KMS-11 (cell line): ENCODE data around the gene FSD2.

ENCODE experiments used
- H2AFZ ChIP-seq: fragments of 200-600 bp; sonication (generic); 2 replicates; pipeline ENCODE4 v1.6.1; 2016; ENCODE audit warnings: antibody characterized with exemption, mixed run types, low read depth
- H3K27ac ChIP-seq: fragments of 200-600 bp; sonication (generic); 2 replicates; pipeline ENCODE4 v1.6.1; 2016; ENCODE audit warnings: mild to moderate bottlenecking, mixed run types
- H3K27me3 ChIP-seq: fragments of 200-600 bp; sonication (generic); 2 replicates; pipeline ENCODE4 v1.6.1; 2017; ENCODE audit warnings: mild to moderate bottlenecking, low read depth, mixed run types, moderate library complexity; ENCODE audit not compliant: insufficient read depth
- H3K36me3 ChIP-seq: fragments of 200-600 bp; sonication (generic); 2 replicates; pipeline ENCODE4 v1.6.1; 2017; ENCODE audit warnings: mild to moderate bottlenecking, mixed run types; ENCODE audit not compliant: insufficient read depth
- H3K4me1 ChIP-seq: fragments of 200-600 bp; sonication (generic); 2 replicates; pipeline ENCODE4 v1.6.1; 2016; ENCODE audit warnings: mild to moderate bottlenecking, low read depth, mixed run types; ENCODE audit not compliant: poor library complexity, severe bottlenecking
- H3K4me2 ChIP-seq: fragments of 200-600 bp; sonication (generic); 2 replicates; pipeline ENCODE4 v1.7.0; 2016; ENCODE audit warnings: mild to moderate bottlenecking, mixed run types
- H3K4me3 ChIP-seq: fragments of 200-600 bp; sonication (generic); IDR thresholded peaks from 2 replicates; pipeline ENCODE4 v1.6.1; 2017; ENCODE audit warnings: low read depth, low read length, mixed read lengths; ENCODE audit not compliant: insufficient read depth
- H3K79me2 ChIP-seq: fragments of 200-600 bp; sonication (generic); 2 replicates; pipeline ENCODE4 v1.6.1; 2016; ENCODE audit warnings: low read depth, mixed run types; ENCODE audit not compliant: insufficient read depth
- H3K9ac ChIP-seq: fragments of 200-600 bp; sonication (generic); 2 replicates; pipeline ENCODE4 v1.6.1; 2016; ENCODE audit warnings: mild to moderate bottlenecking, mixed run types
- H4K20me1 ChIP-seq: fragments of 200-600 bp; sonication (generic); 2 replicates; pipeline ENCODE4 v1.6.1; 2016; ENCODE audit warnings: mild to moderate bottlenecking, mixed run types; ENCODE audit not compliant: insufficient read depth
- TF ChIP-seq, protein P1 (sequence below): fragments of 200-600 bp; sonication (generic); conservative IDR thresholded peaks from 2 replicates; pipeline ENCODE4 v1.6.1; 2017; ENCODE audit warnings: low read depth, mild to moderate bottlenecking, antibody characterized with exemption, low read length, moderate library complexity, mixed read lengths

The FSD2 gene

DNA sequence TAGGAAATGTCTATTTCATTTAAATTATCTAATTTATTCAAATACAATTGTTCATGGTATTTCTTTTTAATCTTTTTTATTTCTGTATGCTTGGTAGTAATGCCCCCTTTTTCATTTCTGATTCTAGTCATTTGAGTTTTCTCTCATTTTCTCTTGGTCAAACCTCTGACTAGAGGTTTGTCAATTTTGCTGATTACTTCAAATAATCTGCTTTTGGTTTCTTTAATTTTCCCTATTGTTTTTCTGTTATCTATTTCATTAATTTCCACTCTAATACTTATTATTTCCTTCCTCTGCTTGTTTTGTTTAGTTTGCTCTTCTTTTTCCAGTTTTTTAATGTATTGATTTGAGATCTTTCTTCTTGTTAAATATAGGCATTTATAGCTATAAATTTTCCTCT is 12.1 kb downstream of the FSD2 start:
- TF ChIP-seq, protein P1, sequence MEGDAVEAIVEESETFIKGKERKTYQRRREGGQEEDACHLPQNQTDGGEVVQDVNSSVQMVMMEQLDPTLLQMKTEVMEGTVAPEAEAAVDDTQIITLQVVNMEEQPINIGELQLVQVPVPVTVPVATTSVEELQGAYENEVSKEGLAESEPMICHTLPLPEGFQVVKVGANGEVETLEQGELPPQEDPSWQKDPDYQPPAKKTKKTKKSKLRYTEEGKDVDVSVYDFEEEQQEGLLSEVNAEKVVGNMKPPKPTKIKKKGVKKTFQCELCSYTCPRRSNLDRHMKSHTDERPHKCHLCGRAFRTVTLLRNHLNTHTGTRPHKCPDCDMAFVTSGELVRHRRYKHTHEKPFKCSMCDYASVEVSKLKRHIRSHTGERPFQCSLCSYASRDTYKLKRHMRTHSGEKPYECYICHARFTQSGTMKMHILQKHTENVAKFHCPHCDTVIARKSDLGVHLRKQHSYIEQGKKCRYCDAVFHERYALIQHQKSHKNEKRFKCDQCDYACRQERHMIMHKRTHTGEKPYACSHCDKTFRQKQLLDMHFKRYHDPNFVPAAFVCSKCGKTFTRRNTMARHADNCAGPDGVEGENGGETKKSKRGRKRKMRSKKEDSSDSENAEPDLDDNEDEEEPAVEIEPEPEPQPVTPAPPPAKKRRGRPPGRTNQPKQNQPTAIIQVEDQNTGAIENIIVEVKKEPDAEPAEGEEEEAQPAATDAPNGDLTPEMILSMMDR = no peak
- no peak overlapping the region for H2AFZ ChIP-seq
- H3K4me3 ChIP-seq = no peak overlapping the region
- H3K79me2 ChIP-seq = no peaks in the 10 kb centered on the region
- H3K36me3 ChIP-seq = no peaks in the 10 kb centered on the region
- no peaks in the 10 kb centered on the region for H3K4me1 ChIP-seq
- H3K4me2 ChIP-seq = no peak overlapping the region
- H4K20me1 ChIP-seq = no peaks in the 10 kb centered on the region
- no peak overlapping the region for H3K27ac ChIP-seq
- no peaks in the 10 kb centered on the region for H3K27me3 ChIP-seq
- no peak overlapping the region for H3K9ac ChIP-seq

DNA sequence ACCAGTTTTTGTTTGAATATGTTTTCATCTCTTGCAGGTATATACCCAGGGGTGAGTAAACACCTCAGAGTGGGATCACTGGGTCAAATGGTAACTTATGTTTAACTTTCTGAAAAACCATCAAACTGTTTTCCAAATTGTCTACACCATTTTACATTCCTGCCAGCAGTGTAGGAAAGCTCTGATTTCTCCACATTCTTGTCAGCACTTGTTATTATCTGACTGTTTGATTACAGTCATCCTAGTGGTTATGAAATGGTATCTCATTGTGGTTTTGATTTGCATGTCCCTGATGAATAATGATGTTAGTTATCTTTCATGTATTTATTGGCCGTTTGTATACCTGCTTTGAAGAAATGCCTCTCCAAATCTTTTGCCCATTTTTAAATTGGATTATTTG is 13.8 kb downstream of the FSD2 start:
- Histone ChIP-seq H3K4me2 (no peak overlapping the region), H3K27me3 (no peaks in the 10 kb centered on the region), H2AFZ (no peak overlapping the region), H4K20me1 (no peaks in the 10 kb centered on the region), H3K4me3 (no peak overlapping the region), H3K36me3 (no peaks in the 10 kb centered on the region), H3K79me2 (no peaks in the 10 kb centered on the region), H3K4me1 (no peaks in the 10 kb centered on the region), H3K27ac (no peak overlapping the region), H3K9ac (no peak overlapping the region)
- TF ChIP-seq, protein P1 = no peak

DNA sequence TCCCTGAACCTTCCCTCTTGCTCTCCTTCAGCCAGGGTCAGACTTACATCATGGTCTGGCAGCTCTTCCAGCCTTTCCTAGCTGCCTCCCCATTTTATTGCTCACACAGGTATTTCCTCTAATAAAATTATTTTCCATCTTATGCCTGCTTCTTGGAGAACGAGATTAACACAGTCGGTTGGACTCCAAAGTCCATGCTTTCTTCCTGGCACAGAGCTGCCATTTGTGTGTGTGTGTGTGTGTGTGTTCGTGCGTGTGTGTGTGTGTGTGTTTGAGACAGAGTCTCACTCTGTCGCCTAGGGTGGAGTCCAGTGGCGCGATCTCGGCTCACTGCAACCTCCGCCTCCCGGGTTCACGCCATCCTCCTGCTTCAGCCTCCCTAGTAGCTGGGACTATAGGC is 15.5 kb downstream of the FSD2 start:
- H4K20me1 ChIP-seq = no peaks in the 10 kb centered on the region
- no peaks in the 10 kb centered on the region for H3K36me3 ChIP-seq
- no peaks in the 10 kb centered on the region for H3K27me3 ChIP-seq
- no peaks in the 10 kb centered on the region for H3K4me1 ChIP-seq
- H3K9ac ChIP-seq = no peak overlapping the region
- H3K4me2 ChIP-seq = no peak overlapping the region
- H3K4me3 ChIP-seq = no peak overlapping the region
- H3K27ac ChIP-seq = no peak overlapping the region
- H2AFZ ChIP-seq = no peak overlapping the region
- no peaks in the 10 kb centered on the region for H3K79me2 ChIP-seq
- TF ChIP-seq, protein P1 = no peak

DNA sequence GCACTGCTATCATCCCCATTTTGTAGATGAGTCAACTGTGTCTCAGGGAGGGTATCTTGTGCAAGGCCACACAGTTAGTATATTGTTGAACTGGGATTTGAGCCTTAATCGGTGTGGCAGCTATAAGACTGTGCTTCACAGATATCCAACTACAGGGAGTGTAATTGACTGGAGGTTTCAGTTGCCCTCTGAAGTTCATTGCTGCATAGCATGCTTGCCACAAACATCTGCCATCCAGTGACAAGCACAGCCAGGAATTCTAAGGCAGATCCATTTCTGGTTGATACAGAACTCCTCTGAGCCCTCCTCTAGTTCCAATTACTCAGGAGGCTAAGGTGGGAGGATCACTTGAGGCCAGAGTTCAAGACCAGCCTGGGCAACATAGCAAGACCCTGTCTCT is 16.4 kb downstream of the FSD2 start:
- H3K27me3 ChIP-seq = no peaks in the 10 kb centered on the region
- H3K4me3 ChIP-seq = no peak overlapping the region
- H3K4me2 ChIP-seq = no peak overlapping the region
- TF ChIP-seq, protein P1 = no peak
- H3K4me1 ChIP-seq = no peaks in the 10 kb centered on the region
- no peak overlapping the region for H3K9ac ChIP-seq
- no peaks in the 10 kb centered on the region for H3K36me3 ChIP-seq
- H3K27ac ChIP-seq = no peak overlapping the region
- no peaks in the 10 kb centered on the region for H3K79me2 ChIP-seq
- H4K20me1 ChIP-seq = no peaks in the 10 kb centered on the region
- no peak overlapping the region for H2AFZ ChIP-seq

DNA sequence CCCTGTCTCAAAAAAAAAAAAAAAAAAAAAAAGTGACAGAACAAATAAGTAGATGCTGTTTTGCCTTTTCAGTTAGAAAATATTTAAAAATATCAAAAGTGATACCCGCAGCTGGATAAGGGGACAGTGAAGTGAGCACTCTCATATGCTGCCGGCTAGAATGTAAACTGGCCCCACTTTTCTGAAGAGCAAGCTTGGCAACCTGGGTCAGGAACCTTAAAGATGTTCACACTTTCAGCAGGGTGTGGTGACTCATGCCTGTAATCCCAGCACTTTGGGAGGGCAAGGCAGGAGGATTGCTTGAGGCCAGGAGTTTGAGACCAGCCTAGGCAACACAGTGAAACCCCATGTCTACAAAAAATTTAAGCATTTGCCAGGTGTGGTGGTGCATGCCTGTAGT is 17.4 kb downstream of the FSD2 start:
- Histone ChIP-seq H3K4me1 (no peaks in the 10 kb centered on the region), H3K4me2 (no peak overlapping the region)
- TF ChIP-seq, protein P1 = no peak

More for the DNA sequence above, 17.4 kb downstream of the FSD2 start:
- Histone ChIP-seq H3K27me3 (no peaks in the 10 kb centered on the region), H4K20me1 (no peaks in the 10 kb centered on the region), H3K27ac (no peak overlapping the region), H3K79me2 (no peaks in the 10 kb centered on the region), H2AFZ (no peak overlapping the region), H3K9ac (no peak overlapping the region), H3K36me3 (no peaks in the 10 kb centered on the region), H3K4me3 (no peak overlapping the region)
